PC-9 (cell line): ENCODE measurements around the gene MAZ. TPM values are rescaled to one million over a fixed set of nuclear protein-coding genes. Genes with fewer than 3 reads are reported as not detected.

Experiments
- BruUV-seq: library from RNA; stranded (reverse); fragments of 400-500 nt; replicated peaks from 2 replicates; lab custom pipeline; 2021; lab: Mats Ljungman, UMichigan
- CTCF ChIA-PET: fragments of 300-600 bp; sonication (Branson Sonifier 250); formaldehyde crosslinking; loops from one replicate; lab custom pipeline; 2022; ENCODE audit warnings: antibody characterized with exemption; lab: Charles Lee
- POLR2A ChIA-PET: fragments of 300-600 bp; sonication (Branson Sonifier 250); formaldehyde crosslinking; loops from one replicate; lab custom pipeline; 2022; ENCODE audit warnings: antibody characterized with exemption; ENCODE audit not compliant: unreplicated experiment; lab: Charles Lee
- DNase-seq, 2 experiments: peaks; one replicate each; pipeline versions ENCODE4 v3.0.0 to v3.0.0-alpha.2; 2015 to 2022; ENCODE audit warnings: mixed read lengths in 1 of 2
- H2AFZ ChIP-seq: fragments of 200-600 bp; sonication (generic); 2 replicates; pipeline ENCODE4 v1.8.1; 2017; ENCODE audit warnings: antibody characterized with exemption
- H3F3A ChIP-seq: fragments of 200-600 bp; sonication (generic); 2 replicates; pipeline ENCODE4 v1.8.1; 2017; ENCODE audit warnings: antibody characterized with exemption, mild to moderate bottlenecking, low read depth; ENCODE audit not compliant: insufficient read depth
- H3K27ac ChIP-seq: fragments of 200-600 bp; sonication (generic); 2 replicates; pipeline ENCODE4 v1.6.1; 2016; ENCODE audit warnings: mixed run types
- H3K27me3 ChIP-seq: fragments of 200-600 bp; sonication (generic); 2 replicates; pipeline ENCODE4 v1.6.1; 2016; ENCODE audit warnings: low read depth, mixed run types; ENCODE audit not compliant: insufficient read depth
- H3K36me3 ChIP-seq: fragments of 200-600 bp; sonication (generic); 2 replicates; pipeline ENCODE4 v1.6.1; 2016; ENCODE audit warnings: low read depth, mixed run types
- H3K4me1 ChIP-seq: fragments of 200-600 bp; sonication (generic); replicated peaks from 2 replicates; pipeline ENCODE4 v1.6.1; 2016; ENCODE audit warnings: mixed run types; ENCODE audit not compliant: insufficient read depth
- H3K4me2 ChIP-seq: fragments of 200-600 bp; sonication (generic); 2 replicates; pipeline ENCODE4 v1.6.1; 2017; ENCODE audit warnings: mixed run types
- H3K4me3 ChIP-seq: fragments of 200-600 bp; sonication (generic); 2 replicates; pipeline ENCODE4 v1.6.1; 2016; ENCODE audit warnings: mixed run types
- H3K79me2 ChIP-seq: fragments of 200-600 bp; sonication (generic); 2 replicates; pipeline ENCODE4 v1.6.1; 2017; ENCODE audit warnings: low read depth, mixed run types
- H3K9me2 ChIP-seq: fragments of 200-600 bp; sonication (generic); 2 replicates; pipeline ENCODE4 v1.8.1; 2017; ENCODE audit warnings: mild to moderate bottlenecking; ENCODE audit not compliant: insufficient read depth
- H3K9me3 ChIP-seq: fragments of 200-600 bp; sonication (generic); 2 replicates; pipeline ENCODE4 v1.8.1; 2016; ENCODE audit warnings: low read depth; ENCODE audit not compliant: insufficient read depth
- H4K20me1 ChIP-seq: fragments of 200-600 bp; sonication (generic); 2 replicates; pipeline ENCODE4 v1.8.1; 2017; ENCODE audit not compliant: insufficient read depth
- CTCF ChIP-seq: fragments of 200-600 bp; sonication (generic); conservative IDR thresholded peaks from 2 replicates; pipeline ENCODE4 v1.6.1; 2017; ENCODE audit warnings: mixed run types, antibody characterized with exemption, mild to moderate bottlenecking, moderate library complexity
- EZH2 ChIP-seq: fragments of 200-600 bp; sonication (generic); IDR thresholded peaks from 2 replicates; pipeline ENCODE4 v1.8.0; 2017; ENCODE audit warnings: antibody characterized with exemption, low read depth
- intact Hi-C: fragments of 100-400 bp; cut with micrococcal nuclease; formaldehyde crosslinking; loops from one replicate; pipeline ENCODE4 v1.10.0; 2022; ENCODE audit not compliant: unreplicated experiment
- total RNA-seq: library from RNA; stranded (reverse); gene quantifications from 2 replicates; pipeline ENCODE4 v1.2.3, GENCODE V29; 2021

The MAZ gene
- total RNA-seq, 1 experiment from 2014 or later: 481 TPM

- TF ChIP-seq CTCF (no peak), EZH2 (0 out of 2 replicates have a peak, but pooled peaks have one; percentile 39)
- H3K36me3 ChIP-seq: 0 out of 2 replicates have a peak, but pooled peaks cover 9% of the 10 kb centered on the region
- peaks cover 44% of the 10 kb centered on the region for H3K4me1 ChIP-seq
- ChIA-PET CTCF (interaction anchor here (0.6 to 0.9 kb wide), 3 partner anchors 36 to 87 kb away, joined by 3 to 15 read pairs (median 8); partner anchors contain the start of genes CDIPT and SEZ6L2), POLR2A (interaction anchor here (0.6 kb wide), 3 partner anchors 10 to 282 kb away, joined by 3 to 5 read pairs (median 4); no protein-coding TSS in a partner anchor)
- peak within 1 kb of the TSS; percentile 91 for H3K4me2 ChIP-seq
- peak within 1 kb of the TSS; percentile 58 for H3K4me3 ChIP-seq
- H3F3A ChIP-seq: peaks cover 58% of the 10 kb centered on the region
- peak in 1 of 2 experiments; percentile 57 for DNase-seq
- H3K9me3 ChIP-seq: no peaks in the 10 kb centered on the region
- H4K20me1 ChIP-seq: peaks cover 10% of the 10 kb centered on the region; the same call in 1 of the 2 replicates
- 0 out of 2 replicates have a peak within 1 kb of the TSS, but pooled peaks have one; percentile 9 for H3K27ac ChIP-seq
- intact Hi-C loops: loop anchor here (2.0 to 10.0 kb wide), 2 partner anchors 183 to 217 kb away; partner anchors contain the start of gene HIRIP3
- no TSS peak for BruUV-seq
- H3K79me2 ChIP-seq: peaks cover 21% of the 10 kb centered on the region
- H2AFZ ChIP-seq: peak within 1 kb of the TSS; percentile 68
- H3K27me3 ChIP-seq: no peaks in the 10 kb centered on the region
- H3K9me2 ChIP-seq: no peaks in the 10 kb centered on the region
Measured at GRCh38 chr16:29811896-29812665, 5.8 kb downstream of the MAZ start, which contains the start of gene PRRT2. Gene PRRT2, plus strand, starts transcription at chr16:29812193. Its CDS starts 862 bp downstream, at chr16:29813055.

- H3F3A ChIP-seq: peaks cover 58% of the 10 kb centered on the region
- TF ChIP-seq CTCF (no peak), EZH2 (no peak)
- peaks cover 10% of the 10 kb centered on the region; the same call in 1 of the 2 replicates for H4K20me1 ChIP-seq
- 0 out of 2 replicates have a peak, but pooled peaks cover 9% of the 10 kb centered on the region for H3K36me3 ChIP-seq
- no peak overlapping the region for H3K4me3 ChIP-seq
- H3K9me3 ChIP-seq: no peaks in the 10 kb centered on the region
- H3K4me2 ChIP-seq: peak overlapping the region; percentile 91
- intact Hi-C loops: loop anchor here (10.0 kb wide), 1 partner anchor 218 kb away; no protein-coding TSS in a partner anchor
- H3K79me2 ChIP-seq: peaks cover 29% of the 10 kb centered on the region
- ChIA-PET POLR2A (interaction anchor here (0.6 kb wide), 1 partner anchor 11 kb away, joined by 4 read pairs; no protein-coding TSS in a partner anchor), CTCF (no interaction called here)
- H2AFZ ChIP-seq: no peak overlapping the region
- H3K9me2 ChIP-seq: no peaks in the 10 kb centered on the region
- no TSS peak for BruUV-seq
- DNase-seq: no peak
- H3K27me3 ChIP-seq: no peaks in the 10 kb centered on the region
- H3K4me1 ChIP-seq: peaks cover 54% of the 10 kb centered on the region
- no peak overlapping the region for H3K27ac ChIP-seq
Measured at GRCh38 chr16:29812754-29813643, 6.7 kb downstream of the MAZ start.
